ENCODE results near the gene LCN9.

DNA sequence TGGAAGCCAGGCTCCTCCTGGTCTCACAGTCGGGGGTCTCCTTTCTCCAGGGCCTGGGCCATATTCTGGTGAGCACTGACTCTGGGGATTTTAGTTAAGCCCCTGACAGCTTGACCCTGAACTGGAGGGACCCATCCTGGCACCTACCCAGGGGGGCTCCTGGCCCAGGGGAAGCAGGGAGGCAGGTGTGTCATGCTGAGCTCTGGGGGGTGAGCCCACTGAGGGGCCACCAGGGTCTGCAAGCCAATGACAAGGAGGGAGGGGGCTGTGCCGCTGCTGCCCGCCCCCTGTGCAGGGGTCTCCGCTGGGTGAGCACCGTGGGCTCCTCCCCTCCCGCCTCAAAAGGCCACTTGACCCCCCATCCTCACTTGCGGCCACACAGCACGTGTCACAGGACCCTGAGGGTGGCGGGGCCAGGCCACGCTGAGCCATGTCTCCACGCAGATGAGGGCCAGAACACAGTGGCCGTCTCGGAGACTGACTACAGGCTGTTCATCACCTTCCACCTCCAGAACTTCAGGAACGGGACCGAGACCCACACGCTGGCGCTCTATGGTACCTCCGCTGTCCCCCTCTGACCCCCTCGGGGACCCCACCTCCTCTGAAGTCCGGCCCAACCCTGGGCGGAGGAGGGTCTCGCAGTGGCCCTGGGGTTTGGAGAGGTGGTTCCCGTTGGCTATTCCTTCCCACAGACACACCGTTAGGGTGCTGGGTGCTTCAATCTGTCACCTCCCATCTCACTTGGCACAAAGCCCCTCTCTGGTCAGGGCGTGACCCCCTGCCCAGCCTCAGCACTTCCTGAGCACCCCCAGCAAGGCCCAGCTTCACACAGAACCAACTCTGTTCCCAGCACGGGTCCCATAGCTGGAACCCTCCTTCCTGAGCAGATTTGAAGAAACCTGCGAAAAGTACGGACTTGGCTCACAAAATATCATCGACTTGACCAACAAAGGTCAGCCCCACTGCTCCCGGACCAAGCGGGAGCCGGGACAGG is 2.0 kb downstream of the LCN9 start:
- no peak for TF ChIP-seq CTCF (optimal IDR thresholded peaks at IDR 0.05 in 1 of 3, IDR thresholded peaks at IDR 0.05 in 1 of 3, conservative IDR thresholded peaks at IDR 0.05 in 1 of 3; ENCODE audit: extremely low read depth in 1 of 3, insufficient read depth in 2 of 3, low read length in 3 of 3)
- TF ChIP-seq EZH2 (IDR thresholded peaks at IDR 0.05; ENCODE audit: low read length): no peak
